Measurements from ENCODE around the gene PRTG.

DNA sequence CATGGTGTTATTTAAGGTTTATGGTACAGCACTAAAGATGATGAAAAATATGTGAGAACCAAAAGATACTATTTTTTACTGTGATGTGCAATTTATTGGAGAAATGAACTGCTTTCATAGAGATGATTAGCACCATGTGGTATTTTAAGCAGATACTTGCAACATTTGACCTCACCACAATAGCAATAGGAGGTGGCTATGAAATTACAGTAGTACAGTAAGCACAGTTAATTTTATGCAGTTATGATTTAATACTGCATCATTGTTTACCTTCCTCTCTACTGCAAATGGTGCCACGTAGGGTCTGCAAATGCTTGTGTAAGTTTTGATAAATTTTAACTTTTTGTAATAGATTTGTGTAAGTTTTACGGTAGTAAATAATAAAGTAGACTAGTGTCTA is 168.9 kb downstream of the PRTG start:
- TF ChIP-seq POLR2AphosphoS5 (IDR thresholded peaks at IDR 0.05; ENCODE audit: low read depth, low read length) (no peak), SIN3A (IDR thresholded peaks at IDR 0.05; ENCODE audit: borderline replicate concordance, insufficient read depth, low read length) (no peak)
- TF ChIP-seq, protein P1, sequence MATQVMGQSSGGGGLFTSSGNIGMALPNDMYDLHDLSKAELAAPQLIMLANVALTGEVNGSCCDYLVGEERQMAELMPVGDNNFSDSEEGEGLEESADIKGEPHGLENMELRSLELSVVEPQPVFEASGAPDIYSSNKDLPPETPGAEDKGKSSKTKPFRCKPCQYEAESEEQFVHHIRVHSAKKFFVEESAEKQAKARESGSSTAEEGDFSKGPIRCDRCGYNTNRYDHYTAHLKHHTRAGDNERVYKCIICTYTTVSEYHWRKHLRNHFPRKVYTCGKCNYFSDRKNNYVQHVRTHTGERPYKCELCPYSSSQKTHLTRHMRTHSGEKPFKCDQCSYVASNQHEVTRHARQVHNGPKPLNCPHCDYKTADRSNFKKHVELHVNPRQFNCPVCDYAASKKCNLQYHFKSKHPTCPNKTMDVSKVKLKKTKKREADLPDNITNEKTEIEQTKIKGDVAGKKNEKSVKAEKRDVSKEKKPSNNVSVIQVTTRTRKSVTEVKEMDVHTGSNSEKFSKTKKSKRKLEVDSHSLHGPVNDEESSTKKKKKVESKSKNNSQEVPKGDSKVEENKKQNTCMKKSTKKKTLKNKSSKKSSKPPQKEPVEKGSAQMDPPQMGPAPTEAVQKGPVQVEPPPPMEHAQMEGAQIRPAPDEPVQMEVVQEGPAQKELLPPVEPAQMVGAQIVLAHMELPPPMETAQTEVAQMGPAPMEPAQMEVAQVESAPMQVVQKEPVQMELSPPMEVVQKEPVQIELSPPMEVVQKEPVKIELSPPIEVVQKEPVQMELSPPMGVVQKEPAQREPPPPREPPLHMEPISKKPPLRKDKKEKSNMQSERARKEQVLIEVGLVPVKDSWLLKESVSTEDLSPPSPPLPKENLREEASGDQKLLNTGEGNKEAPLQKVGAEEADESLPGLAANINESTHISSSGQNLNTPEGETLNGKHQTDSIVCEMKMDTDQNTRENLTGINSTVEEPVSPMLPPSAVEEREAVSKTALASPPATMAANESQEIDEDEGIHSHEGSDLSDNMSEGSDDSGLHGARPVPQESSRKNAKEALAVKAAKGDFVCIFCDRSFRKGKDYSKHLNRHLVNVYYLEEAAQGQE (IDR thresholded peaks at IDR 0.05; ENCODE audit: insufficient read depth in 1 of 2, low read depth in 2 of 2, low read length in 2 of 2) = no peak
